PC-9 (cell line): ENCODE results near the gene GPR33. TPM values are rescaled to one million over a fixed set of nuclear protein-coding genes. Genes with fewer than 3 reads are reported as not detected.

Experiments
- BruUV-seq: library from RNA; stranded (reverse); fragments of 400-500 nt; replicated peaks from 2 replicates; lab custom pipeline; 2021; lab: Mats Ljungman, UMichigan
- CTCF ChIA-PET: fragments of 300-600 bp; sonication (Branson Sonifier 250); formaldehyde crosslinking; loops from one replicate; lab custom pipeline; 2022; ENCODE audit warnings: antibody characterized with exemption; lab: Charles Lee
- POLR2A ChIA-PET: fragments of 300-600 bp; sonication (Branson Sonifier 250); formaldehyde crosslinking; loops from one replicate; lab custom pipeline; 2022; ENCODE audit warnings: antibody characterized with exemption; ENCODE audit not compliant: unreplicated experiment; lab: Charles Lee
- DNase-seq, 2 experiments: peaks; one replicate each; pipeline versions ENCODE4 v3.0.0 to v3.0.0-alpha.2; 2015 to 2022; ENCODE audit warnings: mixed read lengths in 1 of 2
- H2AFZ ChIP-seq: fragments of 200-600 bp; sonication (generic); 2 replicates; pipeline ENCODE4 v1.8.1; 2017; ENCODE audit warnings: antibody characterized with exemption
- H3F3A ChIP-seq: fragments of 200-600 bp; sonication (generic); 2 replicates; pipeline ENCODE4 v1.8.1; 2017; ENCODE audit warnings: antibody characterized with exemption, mild to moderate bottlenecking, low read depth; ENCODE audit not compliant: insufficient read depth
- H3K27ac ChIP-seq: fragments of 200-600 bp; sonication (generic); 2 replicates; pipeline ENCODE4 v1.6.1; 2016; ENCODE audit warnings: mixed run types
- H3K27me3 ChIP-seq: fragments of 200-600 bp; sonication (generic); 2 replicates; pipeline ENCODE4 v1.6.1; 2016; ENCODE audit warnings: low read depth, mixed run types; ENCODE audit not compliant: insufficient read depth
- H3K36me3 ChIP-seq: fragments of 200-600 bp; sonication (generic); 2 replicates; pipeline ENCODE4 v1.6.1; 2016; ENCODE audit warnings: low read depth, mixed run types
- H3K4me1 ChIP-seq: fragments of 200-600 bp; sonication (generic); replicated peaks from 2 replicates; pipeline ENCODE4 v1.6.1; 2016; ENCODE audit warnings: mixed run types; ENCODE audit not compliant: insufficient read depth
- H3K4me2 ChIP-seq: fragments of 200-600 bp; sonication (generic); 2 replicates; pipeline ENCODE4 v1.6.1; 2017; ENCODE audit warnings: mixed run types
- H3K4me3 ChIP-seq: fragments of 200-600 bp; sonication (generic); 2 replicates; pipeline ENCODE4 v1.6.1; 2016; ENCODE audit warnings: mixed run types
- H3K79me2 ChIP-seq: fragments of 200-600 bp; sonication (generic); 2 replicates; pipeline ENCODE4 v1.6.1; 2017; ENCODE audit warnings: low read depth, mixed run types
- H3K9me2 ChIP-seq: fragments of 200-600 bp; sonication (generic); 2 replicates; pipeline ENCODE4 v1.8.1; 2017; ENCODE audit warnings: mild to moderate bottlenecking; ENCODE audit not compliant: insufficient read depth
- H3K9me3 ChIP-seq: fragments of 200-600 bp; sonication (generic); 2 replicates; pipeline ENCODE4 v1.8.1; 2016; ENCODE audit warnings: low read depth; ENCODE audit not compliant: insufficient read depth
- H4K20me1 ChIP-seq: fragments of 200-600 bp; sonication (generic); 2 replicates; pipeline ENCODE4 v1.8.1; 2017; ENCODE audit not compliant: insufficient read depth
- EZH2 ChIP-seq: fragments of 200-600 bp; sonication (generic); IDR thresholded peaks from 2 replicates; pipeline ENCODE4 v1.8.0; 2017; ENCODE audit warnings: antibody characterized with exemption, low read depth
- intact Hi-C: fragments of 100-400 bp; cut with micrococcal nuclease; formaldehyde crosslinking; loops from one replicate; pipeline ENCODE4 v1.10.0; 2022; ENCODE audit not compliant: unreplicated experiment
- total RNA-seq: library from RNA; stranded (reverse); gene quantifications from 2 replicates; pipeline ENCODE4 v1.2.3, GENCODE V29; 2021
- TF ChIP-seq, protein P1 (sequence below): fragments of 200-600 bp; sonication (generic); conservative IDR thresholded peaks from 2 replicates; pipeline ENCODE4 v1.6.1; 2017; ENCODE audit warnings: mixed run types, antibody characterized with exemption, mild to moderate bottlenecking, moderate library complexity

GPR33 gene
- total RNA-seq, 1 experiment from 2014 or later = not detected

DNA sequence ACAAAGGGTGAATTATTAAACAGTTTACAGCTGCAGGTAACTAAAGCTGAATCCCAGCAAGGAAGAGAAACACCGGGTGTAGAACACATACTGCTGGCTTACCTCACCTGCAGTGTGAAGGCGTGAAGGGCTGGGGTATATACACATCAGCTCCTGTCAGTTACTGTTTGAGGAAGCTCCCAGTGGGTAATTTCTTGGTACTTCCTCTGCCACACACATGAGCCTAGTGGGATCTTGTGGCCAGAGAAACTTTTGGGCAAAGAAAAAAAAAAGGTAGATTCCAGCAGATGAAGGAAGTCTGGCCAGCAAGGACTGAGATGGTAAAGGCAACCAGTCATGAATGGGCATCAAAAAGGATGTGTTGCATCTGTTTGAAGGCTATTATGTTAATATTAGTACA lies 14.0 kb upstream of the GPR33 start:
- POLR2A ChIA-PET = no interaction called here
- no peak overlapping the region for H2AFZ ChIP-seq
- CTCF ChIA-PET = no interaction called here
- H3K4me3 ChIP-seq = no peak overlapping the region
- no peak for DNase-seq
- H3K27ac ChIP-seq = no peak overlapping the region
- TF ChIP-seq, protein P1, sequence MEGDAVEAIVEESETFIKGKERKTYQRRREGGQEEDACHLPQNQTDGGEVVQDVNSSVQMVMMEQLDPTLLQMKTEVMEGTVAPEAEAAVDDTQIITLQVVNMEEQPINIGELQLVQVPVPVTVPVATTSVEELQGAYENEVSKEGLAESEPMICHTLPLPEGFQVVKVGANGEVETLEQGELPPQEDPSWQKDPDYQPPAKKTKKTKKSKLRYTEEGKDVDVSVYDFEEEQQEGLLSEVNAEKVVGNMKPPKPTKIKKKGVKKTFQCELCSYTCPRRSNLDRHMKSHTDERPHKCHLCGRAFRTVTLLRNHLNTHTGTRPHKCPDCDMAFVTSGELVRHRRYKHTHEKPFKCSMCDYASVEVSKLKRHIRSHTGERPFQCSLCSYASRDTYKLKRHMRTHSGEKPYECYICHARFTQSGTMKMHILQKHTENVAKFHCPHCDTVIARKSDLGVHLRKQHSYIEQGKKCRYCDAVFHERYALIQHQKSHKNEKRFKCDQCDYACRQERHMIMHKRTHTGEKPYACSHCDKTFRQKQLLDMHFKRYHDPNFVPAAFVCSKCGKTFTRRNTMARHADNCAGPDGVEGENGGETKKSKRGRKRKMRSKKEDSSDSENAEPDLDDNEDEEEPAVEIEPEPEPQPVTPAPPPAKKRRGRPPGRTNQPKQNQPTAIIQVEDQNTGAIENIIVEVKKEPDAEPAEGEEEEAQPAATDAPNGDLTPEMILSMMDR = no peak
- TF ChIP-seq EZH2 = no peak
- no peak overlapping the region for H3K4me2 ChIP-seq
- intact Hi-C loops = no loop called here
- no peaks in the 10 kb centered on the region for H3K4me1 ChIP-seq
- no peaks in the 10 kb centered on the region for H3F3A ChIP-seq
- BruUV-seq = no TSS peak
- H3K9me2 ChIP-seq = no peaks in the 10 kb centered on the region
- no peaks in the 10 kb centered on the region for H3K36me3 ChIP-seq
- H3K9me3 ChIP-seq = no peaks in the 10 kb centered on the region
- H3K27me3 ChIP-seq = no peaks in the 10 kb centered on the region
- no peaks in the 10 kb centered on the region for H4K20me1 ChIP-seq
- no peaks in the 10 kb centered on the region for H3K79me2 ChIP-seq

- TF ChIP-seq EZH2 = no peak
- TF ChIP-seq, protein P1 = no peak
- BruUV-seq = no TSS peak
- no peak overlapping the region for H2AFZ ChIP-seq
- no peaks in the 10 kb centered on the region for H3K79me2 ChIP-seq
- ChIA-PET CTCF (no interaction called here), POLR2A (interaction anchor here (0.6 kb wide), 1 partner anchor 68 kb away, joined by 4 read pairs; the partner anchor contains the start of gene NUBPL)
- intact Hi-C loops = no loop called here
- no peaks in the 10 kb centered on the region for H3K4me1 ChIP-seq
- no peak overlapping the region for H3K4me3 ChIP-seq
- no peaks in the 10 kb centered on the region for H3K36me3 ChIP-seq
- H4K20me1 ChIP-seq = no peaks in the 10 kb centered on the region
- peak in 1 of 2 experiments; percentile 21 for DNase-seq
- no peaks in the 10 kb centered on the region for H3K9me3 ChIP-seq
- no peak overlapping the region for H3K4me2 ChIP-seq
- H3K27me3 ChIP-seq = no peaks in the 10 kb centered on the region
- no peaks in the 10 kb centered on the region for H3K9me2 ChIP-seq
- H3F3A ChIP-seq = no peaks in the 10 kb centered on the region
- H3K27ac ChIP-seq = no peak overlapping the region
Observed at GRCh38 chr14:31492759-31493498, 5.1 kb upstream of the GPR33 start.

DNA sequence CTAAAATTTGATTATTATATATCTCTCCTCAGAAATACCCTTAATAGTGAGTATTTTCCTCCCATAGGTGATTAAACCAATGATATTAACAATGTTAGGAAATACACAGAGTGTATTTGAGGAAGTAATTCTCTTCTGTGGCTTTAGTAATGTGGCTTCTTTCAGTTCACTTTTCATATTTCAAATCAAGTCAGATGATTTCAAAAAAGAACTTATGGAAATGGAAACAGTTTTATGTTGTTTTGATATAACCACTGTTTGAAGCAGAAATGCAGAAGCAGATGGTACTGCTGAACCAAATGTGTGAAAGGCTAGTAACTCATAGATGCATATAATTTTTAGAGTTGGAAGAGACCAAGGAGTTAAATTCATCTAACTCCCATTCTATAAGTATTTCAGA lies 1.9 kb upstream of the GPR33 start:
- H3K4me1 ChIP-seq = no peaks in the 10 kb centered on the region
- no peak overlapping the region for H3K4me2 ChIP-seq
- DNase-seq = no peak
- BruUV-seq = no TSS peak
- H3K9me3 ChIP-seq = no peaks in the 10 kb centered on the region
- H3K27ac ChIP-seq = no peak overlapping the region
- no peak overlapping the region for H3K4me3 ChIP-seq
- ChIA-PET POLR2A (no interaction called here), CTCF (no interaction called here)
- H3K36me3 ChIP-seq = no peaks in the 10 kb centered on the region
- intact Hi-C loops = no loop called here
- no peaks in the 10 kb centered on the region for H3K79me2 ChIP-seq
- H3F3A ChIP-seq = no peaks in the 10 kb centered on the region
- H2AFZ ChIP-seq = no peak overlapping the region
- H3K27me3 ChIP-seq = no peaks in the 10 kb centered on the region
- H4K20me1 ChIP-seq = no peaks in the 10 kb centered on the region
- TF ChIP-seq, protein P1 = no peak
- no peak for TF ChIP-seq EZH2
- no peaks in the 10 kb centered on the region for H3K9me2 ChIP-seq
